RWPE1 (cell line): ENCODE measurements around the gene SDC4.

ENCODE experiments used
- CTCF ChIA-PET: fragments of 350-600 bp; sonication (Branson Sonifier 250); formaldehyde crosslinking; extraction: SDS; loops from one replicate; lab custom pipeline; 2021; lab: Yijun Ruan, JAX
- POLR2A ChIA-PET: fragments of 400-600 bp; formaldehyde crosslinking; extraction: SDS; loops from one replicate; lab custom pipeline; 2020; ENCODE audit warnings: antibody characterized with exemption; ENCODE audit not compliant: low non-redundant PET; lab: Yijun Ruan, JAX
- DNase-seq: peaks from one replicate; pipeline ENCODE4 v3.0.0; 2012; ENCODE audit warnings: low spot score
- H3K27ac ChIP-seq: fragments of 450-650 bp; 2 replicates; pipeline ENCODE4 v1.5.1; 2017
- TF ChIP-seq, protein P1 (sequence below): fragments of 450-650 bp; conservative IDR thresholded peaks from 2 replicates; pipeline ENCODE4 v1.5.1; 2017; ENCODE audit warnings: low read depth, mild to moderate bottlenecking

Gene SDC4

GRCh38 chr20:45294003-45294368 lies 54.2 kb downstream of the SDC4 start:
- ChIA-PET POLR2A (interaction anchor here (0.6 to 1.1 kb wide), 2 partner anchors 41 to 1779 kb away, joined by 3 to 6 read pairs; no protein-coding TSS in a partner anchor), CTCF (interaction anchor here (0.5 to 7.5 kb wide), 68 partner anchors 8 to 1150 kb away, joined by 3 to 109 read pairs (median 4); partner anchors contain the start of genes KCNS1, RBPJL, SEMG2 and SLPI)
- TF ChIP-seq, protein P1, sequence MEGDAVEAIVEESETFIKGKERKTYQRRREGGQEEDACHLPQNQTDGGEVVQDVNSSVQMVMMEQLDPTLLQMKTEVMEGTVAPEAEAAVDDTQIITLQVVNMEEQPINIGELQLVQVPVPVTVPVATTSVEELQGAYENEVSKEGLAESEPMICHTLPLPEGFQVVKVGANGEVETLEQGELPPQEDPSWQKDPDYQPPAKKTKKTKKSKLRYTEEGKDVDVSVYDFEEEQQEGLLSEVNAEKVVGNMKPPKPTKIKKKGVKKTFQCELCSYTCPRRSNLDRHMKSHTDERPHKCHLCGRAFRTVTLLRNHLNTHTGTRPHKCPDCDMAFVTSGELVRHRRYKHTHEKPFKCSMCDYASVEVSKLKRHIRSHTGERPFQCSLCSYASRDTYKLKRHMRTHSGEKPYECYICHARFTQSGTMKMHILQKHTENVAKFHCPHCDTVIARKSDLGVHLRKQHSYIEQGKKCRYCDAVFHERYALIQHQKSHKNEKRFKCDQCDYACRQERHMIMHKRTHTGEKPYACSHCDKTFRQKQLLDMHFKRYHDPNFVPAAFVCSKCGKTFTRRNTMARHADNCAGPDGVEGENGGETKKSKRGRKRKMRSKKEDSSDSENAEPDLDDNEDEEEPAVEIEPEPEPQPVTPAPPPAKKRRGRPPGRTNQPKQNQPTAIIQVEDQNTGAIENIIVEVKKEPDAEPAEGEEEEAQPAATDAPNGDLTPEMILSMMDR, result peak; percentile 81
- no peak for DNase-seq
- peak overlapping the region; percentile 57 for H3K27ac ChIP-seq

GRCh38 chr20:45293041-45294002 lies 54.9 kb downstream of the SDC4 start:
- peak; percentile 96 for DNase-seq
- CTCF ChIA-PET, result interaction anchor here (0.5 to 7.5 kb wide), 84 partner anchors 8 to 1151 kb away, joined by 3 to 109 read pairs (median 4); partner anchors contain the start of genes KCNS1, RBPJL, SEMG2 and SLPI
- peak overlapping the region; percentile 57 for H3K27ac ChIP-seq
- TF ChIP-seq, protein P1, result peak; percentile 100
- POLR2A ChIA-PET, result interaction anchor here (1.1 kb wide), 1 partner anchor 40 kb away, joined by 3 read pairs; no protein-coding TSS in a partner anchor

DNA sequence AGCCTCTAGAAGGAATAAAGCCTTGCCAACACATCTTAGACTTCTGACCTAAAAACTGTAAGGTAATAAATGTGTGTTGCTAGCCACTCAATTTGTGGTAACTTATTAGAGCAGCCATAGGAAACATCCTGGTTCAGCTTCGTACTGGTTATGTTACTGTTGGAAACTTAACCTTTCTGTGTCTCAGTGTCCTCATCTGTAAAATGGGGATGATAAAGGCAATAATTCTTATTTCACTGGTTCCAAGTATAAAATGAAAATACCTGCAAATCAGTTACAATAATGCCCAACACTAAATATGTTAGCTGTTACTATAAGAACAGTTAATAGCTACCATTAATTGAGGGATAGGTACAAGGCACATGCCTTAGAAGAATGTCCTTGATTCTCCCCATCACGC lies 55.9 kb downstream of the SDC4 start:
- H3K27ac ChIP-seq, result no peak overlapping the region
- CTCF ChIA-PET, result interaction anchor here (0.6 to 7.5 kb wide), 21 partner anchors 8 to 295 kb away, joined by 3 to 109 read pairs (median 5); partner anchors contain the start of gene KCNS1
- no peak for DNase-seq
- TF ChIP-seq, protein P1, result no peak
- POLR2A ChIA-PET, result no interaction called here

DNA sequence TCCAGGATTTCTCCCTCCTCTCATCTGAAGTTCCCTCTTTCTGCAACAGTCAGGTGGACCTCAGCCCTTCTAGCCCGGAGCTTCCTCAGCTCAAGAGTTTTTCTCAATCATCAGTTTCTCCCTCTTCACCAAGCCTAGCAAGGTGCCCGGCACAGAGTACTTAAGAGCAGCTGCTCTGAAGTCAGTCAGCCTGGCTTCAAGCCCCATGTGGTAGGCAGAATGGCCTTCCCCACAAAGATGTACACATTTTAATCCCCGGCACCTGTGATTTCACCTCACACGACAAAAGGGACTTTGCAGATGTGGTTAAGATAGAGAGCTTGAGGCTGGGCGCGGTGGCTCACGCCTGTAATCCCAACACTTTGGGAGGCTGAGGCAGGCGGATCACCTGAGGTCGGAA lies 56.7 kb downstream of the SDC4 start:
- ChIA-PET CTCF (interaction anchor here (0.5 to 7.5 kb wide), 28 partner anchors 11 to 689 kb away, joined by 3 to 109 read pairs (median 5); partner anchors contain the start of gene SLPI), POLR2A (no interaction called here)
- DNase-seq, result no peak
- TF ChIP-seq, protein P1, result no peak
- no peak overlapping the region for H3K27ac ChIP-seq

- peak; percentile 90 for DNase-seq
- ChIA-PET POLR2A (no interaction called here), CTCF (interaction anchor here (0.5 to 7.5 kb wide), 46 partner anchors 10 to 1003 kb away, joined by 3 to 109 read pairs (median 5); partner anchors contain the start of genes SLPI and TOMM34)
- no peak overlapping the region for H3K27ac ChIP-seq
- TF ChIP-seq, protein P1, result peak; percentile 98
Observed at GRCh38 chr20:45290677-45291355, 57.4 kb downstream of the SDC4 start.
